ENCODE measurements around the gene P2RY2.

P2RY2 gene

GRCh38 chr11:73237471-73238290 is 19.6 kb downstream of the P2RY2 start:
- Histone ChIP-seq H3K27me3 (replicated peaks; ENCODE audit: insufficient read depth, low read length) (no peaks in the 10 kb centered on the region), H3K27ac (ENCODE audit: low read length) (no peak overlapping the region), H3K9me2 (replicated peaks; ENCODE audit: insufficient read depth, low read length) (no peaks in the 10 kb centered on the region), H3F3A (ENCODE audit: insufficient read depth, low read length) (no peaks in the 10 kb centered on the region), H3K9ac (ENCODE audit: low read length) (no peak overlapping the region), H3K4me2 (ENCODE audit: low read depth, low read length) (no peak overlapping the region), H3K9me3 (replicated peaks; ENCODE audit: insufficient read depth, low read length) (no peaks in the 10 kb centered on the region), H3K79me2 (ENCODE audit: low read length) (no peaks in the 10 kb centered on the region), H4K20me1 (ENCODE audit: insufficient read depth, low read length) (no peaks in the 10 kb centered on the region), H3K4me3 (ENCODE audit: low read length) (no peak overlapping the region), H3K36me3 (replicated peaks; ENCODE audit: insufficient read depth, low read length) (no peaks in the 10 kb centered on the region), H3K4me1 (ENCODE audit: low read length) (peaks cover 5% of the 10 kb centered on the region), H2AFZ (ENCODE audit: low read length) (no peak overlapping the region)
- DNase-seq = no peak
- TF ChIP-seq EZH2phosphoT487 (IDR thresholded peaks at IDR 0.05; ENCODE audit: low read length) = no peak
- TF ChIP-seq EZH2 (optimal IDR thresholded peaks at IDR 0.05; ENCODE audit: low read depth, low read length) = no peak
- TF ChIP-seq CTCF (IDR thresholded peaks at IDR 0.05; ENCODE audit: low read length) = no peak

GRCh38 chr11:73239111-73239521 is 21.0 kb downstream of the P2RY2 start:
- Histone ChIP-seq H3K4me2 (ENCODE audit: low read depth, low read length) (no peak overlapping the region), H3K27ac (ENCODE audit: low read length) (no peak overlapping the region), H3K9me3 (replicated peaks; ENCODE audit: insufficient read depth, low read length) (no peaks in the 10 kb centered on the region), H3K4me3 (ENCODE audit: low read length) (no peak overlapping the region), H3K36me3 (replicated peaks; ENCODE audit: insufficient read depth, low read length) (no peaks in the 10 kb centered on the region), H3F3A (ENCODE audit: insufficient read depth, low read length) (no peaks in the 10 kb centered on the region), H3K27me3 (replicated peaks; ENCODE audit: insufficient read depth, low read length) (no peaks in the 10 kb centered on the region), H3K9ac (ENCODE audit: low read length) (no peak overlapping the region), H3K9me2 (replicated peaks; ENCODE audit: insufficient read depth, low read length) (no peaks in the 10 kb centered on the region), H3K4me1 (ENCODE audit: low read length) (peaks cover 9% of the 10 kb centered on the region), H2AFZ (ENCODE audit: low read length) (no peak overlapping the region), H3K79me2 (ENCODE audit: low read length) (no peaks in the 10 kb centered on the region), H4K20me1 (ENCODE audit: insufficient read depth, low read length) (no peaks in the 10 kb centered on the region)
- TF ChIP-seq CTCF (IDR thresholded peaks at IDR 0.05; ENCODE audit: low read length) (no peak), EZH2 (optimal IDR thresholded peaks at IDR 0.05; ENCODE audit: low read depth, low read length) (no peak), EZH2phosphoT487 (IDR thresholded peaks at IDR 0.05; ENCODE audit: low read length) (no peak)
- no peak for DNase-seq

- Histone ChIP-seq H3K36me3 (replicated peaks; ENCODE audit: insufficient read depth, low read length) (no peaks in the 10 kb centered on the region), H3K9me3 (replicated peaks; ENCODE audit: insufficient read depth, low read length) (no peaks in the 10 kb centered on the region), H3K27ac (ENCODE audit: low read length) (no peak overlapping the region), H3F3A (ENCODE audit: insufficient read depth, low read length) (no peaks in the 10 kb centered on the region), H3K79me2 (ENCODE audit: low read length) (no peaks in the 10 kb centered on the region), H3K4me2 (ENCODE audit: low read depth, low read length) (no peak overlapping the region), H3K9me2 (replicated peaks; ENCODE audit: insufficient read depth, low read length) (no peaks in the 10 kb centered on the region), H3K9ac (ENCODE audit: low read length) (no peak overlapping the region), H4K20me1 (ENCODE audit: insufficient read depth, low read length) (no peaks in the 10 kb centered on the region), H2AFZ (ENCODE audit: low read length) (no peak overlapping the region), H3K27me3 (replicated peaks; ENCODE audit: insufficient read depth, low read length) (no peaks in the 10 kb centered on the region), H3K4me3 (ENCODE audit: low read length) (no peak overlapping the region), H3K4me1 (ENCODE audit: low read length) (peaks cover 9% of the 10 kb centered on the region)
- TF ChIP-seq EZH2phosphoT487 (IDR thresholded peaks at IDR 0.05; ENCODE audit: low read length) (no peak), EZH2 (optimal IDR thresholded peaks at IDR 0.05; ENCODE audit: low read depth, low read length) (no peak)
- DNase-seq = no peak
Observed at GRCh38 chr11:73239571-73240189, 21.6 kb downstream of the P2RY2 start.
